GM21381 (cell line): ENCODE measurements around the gene DDN.

ENCODE experiments used
- ATAC-seq: cut with Tn5 transposase; IDR thresholded peaks from one replicate; pipeline ENCODE4 v1.9.1; 2021; ENCODE audit warnings: mild to moderate bottlenecking, moderate library complexity; ENCODE audit not compliant: unreplicated experiment

DDN gene

GRCh38 chr12:48967991-48968390 lies 31.2 kb downstream of the DDN start:
- no peak for ATAC-seq

DNA sequence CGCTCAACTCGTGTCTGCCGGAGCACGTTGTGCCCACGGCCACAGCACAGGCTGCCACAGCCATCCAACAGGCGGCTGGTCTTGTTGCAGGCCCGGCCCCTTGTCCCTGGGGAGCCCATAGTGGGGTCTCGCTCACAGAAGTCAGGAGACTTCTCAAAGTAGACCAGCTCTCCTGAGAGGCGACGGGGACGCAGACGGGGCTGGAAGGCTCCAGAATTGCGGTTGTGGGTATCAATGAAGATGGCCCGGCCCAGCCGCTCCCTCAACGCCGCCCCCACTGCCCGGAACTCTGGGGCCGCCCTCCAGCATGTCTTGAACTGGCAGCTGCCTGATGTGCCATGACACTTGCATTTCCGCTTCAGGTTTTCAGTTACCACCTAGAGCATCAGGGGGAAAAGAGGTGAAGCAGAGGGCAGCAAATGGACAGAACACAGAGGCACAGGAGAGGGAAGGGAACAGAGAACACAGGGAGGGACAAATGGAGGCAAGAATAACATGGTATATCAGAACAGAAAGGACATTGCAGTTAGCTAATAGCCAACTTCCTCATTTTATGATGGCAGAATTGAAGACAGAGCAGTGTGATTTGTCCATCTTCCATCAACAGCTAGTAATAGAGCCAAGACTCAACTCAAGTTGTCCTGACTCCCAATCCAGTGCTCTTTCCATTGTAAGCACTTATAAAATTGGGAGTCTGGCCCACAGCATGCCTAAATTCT lies 32.8 kb downstream of the DDN start:
- ATAC-seq = no peak

DNA sequence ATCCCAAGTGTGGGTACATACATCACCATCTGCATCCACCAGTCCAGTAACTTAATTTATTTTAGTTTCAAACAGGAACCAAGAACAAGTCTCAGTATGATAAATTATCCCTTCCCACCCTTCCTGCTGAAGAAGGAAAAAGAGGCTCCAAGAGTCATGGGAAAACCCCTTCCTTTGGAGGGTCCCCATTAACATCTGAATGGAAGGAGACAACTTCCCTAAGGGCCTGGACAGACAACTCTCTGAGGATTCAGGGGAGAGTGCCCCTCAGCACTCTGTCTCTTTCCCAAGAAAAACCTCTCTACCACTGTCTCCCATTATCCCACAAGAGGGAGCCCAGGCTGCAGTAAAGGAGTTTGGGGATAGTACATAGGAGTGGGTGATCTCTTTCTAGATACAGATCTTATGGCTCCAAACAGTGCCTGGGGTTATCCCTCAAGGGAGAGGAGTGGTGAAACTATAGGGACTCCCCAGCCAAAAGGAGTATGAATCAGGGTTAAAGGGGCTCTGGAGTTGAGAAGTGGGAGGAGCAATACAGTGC lies 33.8 kb downstream of the DDN start:
- ATAC-seq = no peak

DNA sequence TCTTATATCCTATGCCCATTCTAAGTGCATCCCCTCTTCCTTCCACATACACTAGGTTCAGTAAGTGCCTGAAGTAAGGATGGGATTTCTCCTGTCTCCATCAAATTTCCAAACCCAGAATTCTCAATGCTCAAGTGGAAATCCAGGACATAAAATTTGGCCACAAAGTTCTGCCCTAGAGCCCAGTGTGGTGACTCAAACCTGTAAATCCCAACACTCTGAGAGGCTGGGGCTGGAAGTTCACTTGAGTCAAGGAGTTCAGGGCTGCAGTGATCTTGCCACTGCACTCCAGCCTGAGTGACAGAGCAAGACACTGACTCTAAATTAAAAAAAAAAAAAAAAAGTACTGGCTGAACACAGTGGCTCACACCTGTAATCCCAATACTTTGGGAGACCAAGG lies 37.4 kb downstream of the DDN start:
- ATAC-seq = no peak

DNA sequence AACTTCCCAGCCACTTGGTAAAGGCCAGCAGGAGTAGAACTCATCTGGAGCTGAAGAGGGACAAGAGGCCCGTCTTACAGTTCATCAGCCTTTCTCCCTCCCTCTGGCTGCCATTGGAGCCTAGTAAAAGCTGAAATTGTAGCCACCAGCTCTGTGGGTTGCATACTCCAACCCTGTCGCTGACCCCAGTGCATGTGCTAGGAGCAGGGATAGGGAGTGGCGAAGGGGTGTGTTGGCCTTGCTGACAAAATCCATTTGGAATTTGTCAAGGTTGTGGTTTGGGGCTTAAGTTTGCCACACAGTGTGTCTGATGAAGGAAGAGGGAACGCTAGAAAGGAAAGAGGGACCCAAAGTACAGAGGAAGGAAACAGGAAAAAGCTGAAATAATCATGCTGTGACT lies 37.8 kb downstream of the DDN start:
- ATAC-seq = no peak

- no peak for ATAC-seq
Measured at GRCh38 chr12:48960834-48961233, 38.3 kb downstream of the DDN start.

GRCh38 chr12:48958049-48958388 lies 41.2 kb downstream of the DDN start:
- ATAC-seq = no peak

GRCh38 chr12:48957141-48958048 lies 41.8 kb downstream of the DDN start, which contains the start of gene ARF3:
TSS of gene ARF3 (minus strand) at chr12:48957487. CDS start at chr12:48941095, 16,392 bp downstream.
- ATAC-seq = peak; percentile 90

GRCh38 chr12:48956279-48957140 lies 42.7 kb downstream of the DDN start:
- no peak for ATAC-seq

DNA sequence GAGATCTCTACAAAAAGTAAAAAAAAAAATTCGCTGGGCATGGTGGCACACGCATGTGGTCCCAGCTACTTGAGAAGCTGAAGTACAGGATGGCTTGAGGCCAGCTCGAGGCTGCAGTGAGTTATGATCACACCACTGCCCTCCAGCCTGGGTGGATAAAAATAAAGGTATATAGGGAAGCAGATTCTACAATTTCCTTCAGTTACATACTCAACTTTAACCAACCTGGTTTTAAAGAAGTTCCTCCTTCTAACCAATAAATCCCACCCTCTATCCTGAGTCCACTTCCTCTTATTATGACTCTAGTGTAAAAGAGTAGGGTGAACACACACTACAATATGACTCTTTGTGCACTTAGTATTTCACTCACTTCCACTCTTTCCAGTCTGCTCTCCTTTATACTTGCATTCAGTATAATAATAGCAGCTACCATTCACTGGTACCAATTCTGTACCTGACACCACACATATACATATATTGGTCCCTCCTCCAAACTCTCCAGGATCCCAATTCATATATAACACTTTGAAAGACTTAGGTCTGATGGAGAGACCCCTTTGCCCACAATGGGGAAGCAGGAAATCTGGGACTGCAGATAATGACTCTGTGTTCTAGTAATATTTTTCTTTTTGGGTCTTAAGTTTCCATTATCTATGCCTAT lies 44.2 kb downstream of the DDN start:
- no peak for ATAC-seq

GRCh38 chr12:48954061-48954460 lies 45.1 kb downstream of the DDN start:
- ATAC-seq = no peak

DNA sequence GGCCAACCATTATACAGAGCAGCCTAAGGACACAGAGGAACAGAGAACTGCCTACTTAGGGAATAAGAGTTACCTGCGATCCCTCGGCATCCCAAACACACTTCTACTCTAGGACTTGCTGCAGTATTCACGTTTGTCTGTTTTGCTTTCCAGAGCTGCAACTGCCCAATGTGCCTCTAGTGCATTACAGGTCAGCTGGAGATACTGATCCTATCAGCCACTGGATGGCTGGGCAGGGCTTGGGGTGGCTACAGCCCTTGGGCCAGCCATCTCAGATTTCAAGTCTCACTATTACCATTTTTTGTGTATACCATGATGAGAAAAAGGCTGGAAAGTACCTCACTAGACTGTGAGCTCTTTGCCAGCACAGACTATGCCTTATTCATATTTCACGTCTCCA lies 46.5 kb downstream of the DDN start:
- no peak for ATAC-seq

DNA sequence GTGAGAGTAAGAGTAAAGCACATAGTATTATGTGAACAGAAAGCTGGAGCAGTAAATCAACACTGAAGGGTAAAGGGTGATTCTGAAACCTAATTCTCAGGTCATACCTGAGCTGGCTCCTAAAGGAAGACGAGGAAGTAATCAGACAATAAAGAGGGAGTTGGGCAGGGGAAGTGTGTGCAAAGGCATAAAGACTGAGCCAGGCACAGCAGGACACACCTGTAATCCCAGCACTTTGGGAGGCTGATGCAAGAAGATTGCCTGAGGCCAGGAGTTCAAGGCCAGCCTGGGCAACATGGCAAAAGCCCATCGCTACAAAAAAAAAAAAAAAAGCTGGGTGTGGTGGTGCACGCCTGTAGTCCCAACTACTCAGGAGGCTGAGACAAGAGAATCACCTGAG lies 51.4 kb downstream of the DDN start:
- ATAC-seq = no peak

- ATAC-seq = no peak
Measured at GRCh38 chr12:48946943-48947342, 52.2 kb downstream of the DDN start.

- no peak for ATAC-seq
Measured at GRCh38 chr12:48946205-48946604, 53.0 kb downstream of the DDN start.
